ENCODE measurements around the gene PIH1D1.

PIH1D1 gene

GRCh38 chr19:49492573-49493405 lies 41.2 kb upstream of the PIH1D1 start (continued):
- TF ChIP-seq ZNF398 (tag by site-specific recombination; IDR thresholded peaks at IDR 0.05) = no peak
- no peak for TF ChIP-seq ZNF701 (tag by site-specific recombination; IDR thresholded peaks at IDR 0.05)
- no peak; the same call in 1 of the 2 replicates for TF ChIP-seq ZNF366 (tag by site-specific recombination; conservative IDR thresholded peaks at IDR 0.05)
- no peak for TF ChIP-seq ZNF449 (tag by site-specific recombination; IDR thresholded peaks at IDR 0.05)
- TF ChIP-seq ZNF391 (tag by site-specific recombination; IDR thresholded peaks at IDR 0.05; ENCODE audit: borderline replicate concordance, low read depth) = no peak
- TF ChIP-seq ATF2 (tag by site-specific recombination; IDR thresholded peaks at IDR 0.05; ENCODE audit: low read depth) = peak; percentile 82; the same call in 1 of the 2 replicates
- TF ChIP-seq ZNF624 (tag by site-specific recombination; IDR thresholded peaks at IDR 0.05) = no peak
- no peak for TF ChIP-seq ZNF148 (tag by site-specific recombination; IDR thresholded peaks at IDR 0.05; ENCODE audit: borderline replicate concordance)
- no peak for TF ChIP-seq ZBTB49 (tag by site-specific recombination; IDR thresholded peaks at IDR 0.05; ENCODE audit: low read depth)
- TF ChIP-seq ZBTB6 (tag by site-specific recombination; IDR thresholded peaks at IDR 0.05) = no peak
- no peak for TF ChIP-seq ZNF48 (tag by site-specific recombination; IDR thresholded peaks at IDR 0.05)
- TF ChIP-seq ZNF776 (tag by site-specific recombination; IDR thresholded peaks at IDR 0.05; ENCODE audit: borderline replicate concordance) = no peak
- TF ChIP-seq KLF7 (tag by site-specific recombination; IDR thresholded peaks at IDR 0.05; ENCODE audit: borderline replicate concordance) = no peak
- no peak for TF ChIP-seq PATZ1 (tag by site-specific recombination; IDR thresholded peaks at IDR 0.05)
- TF ChIP-seq ZNF521 (tag by site-specific recombination; IDR thresholded peaks at IDR 0.05) = no peak
- no peak for TF ChIP-seq HOXD13 (CRISPR knock-in tag; IDR thresholded peaks at IDR 0.05; ENCODE audit: borderline replicate concordance)
- TF ChIP-seq BCL6B (tag by site-specific recombination; IDR thresholded peaks at IDR 0.05) = no peak
- no peak for TF ChIP-seq PRDM4 (tag by site-specific recombination; IDR thresholded peaks at IDR 0.05)
- peak; percentile 55; the same call in 1 of the 2 replicates for TF ChIP-seq TRIM28 (IDR thresholded peaks at IDR 0.05; ENCODE audit: borderline replicate concordance, low read length)
- TF ChIP-seq ZNF792 (tag by site-specific recombination; IDR thresholded peaks at IDR 0.05) = 0 out of 2 replicates have a peak, but pooled peaks have one; percentile 62
